GM18502 (cell line): ENCODE results near the gene IQSEC1.

Source experiments
- ATAC-seq: cut with Tn5 transposase; IDR thresholded peaks from one replicate; pipeline ENCODE4 v1.9.1; 2021; ENCODE audit warnings: mild to moderate bottlenecking; ENCODE audit not compliant: unreplicated experiment, poor library complexity

IQSEC1 gene

DNA sequence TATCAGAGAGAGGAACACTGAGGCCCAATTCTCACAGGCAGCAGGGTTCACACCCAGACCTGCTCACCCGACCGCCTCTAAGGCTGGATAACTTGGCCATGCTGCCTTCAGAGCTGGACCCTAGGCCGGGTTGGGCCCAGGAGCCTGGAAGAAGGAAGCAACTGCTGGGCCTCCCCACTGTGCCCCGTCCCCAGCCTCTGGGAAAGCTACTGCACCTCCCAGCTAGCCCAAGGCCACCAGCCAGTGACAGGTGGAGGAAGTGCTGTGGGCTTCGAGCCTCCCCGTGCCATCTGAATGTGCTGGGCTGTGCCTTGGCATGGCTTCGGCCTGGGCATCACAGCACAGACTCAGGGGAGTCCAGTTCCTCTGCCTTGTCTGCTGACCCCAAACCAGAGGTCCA lies 169.3 kb downstream of the IQSEC1 start:
- no peak for ATAC-seq

DNA sequence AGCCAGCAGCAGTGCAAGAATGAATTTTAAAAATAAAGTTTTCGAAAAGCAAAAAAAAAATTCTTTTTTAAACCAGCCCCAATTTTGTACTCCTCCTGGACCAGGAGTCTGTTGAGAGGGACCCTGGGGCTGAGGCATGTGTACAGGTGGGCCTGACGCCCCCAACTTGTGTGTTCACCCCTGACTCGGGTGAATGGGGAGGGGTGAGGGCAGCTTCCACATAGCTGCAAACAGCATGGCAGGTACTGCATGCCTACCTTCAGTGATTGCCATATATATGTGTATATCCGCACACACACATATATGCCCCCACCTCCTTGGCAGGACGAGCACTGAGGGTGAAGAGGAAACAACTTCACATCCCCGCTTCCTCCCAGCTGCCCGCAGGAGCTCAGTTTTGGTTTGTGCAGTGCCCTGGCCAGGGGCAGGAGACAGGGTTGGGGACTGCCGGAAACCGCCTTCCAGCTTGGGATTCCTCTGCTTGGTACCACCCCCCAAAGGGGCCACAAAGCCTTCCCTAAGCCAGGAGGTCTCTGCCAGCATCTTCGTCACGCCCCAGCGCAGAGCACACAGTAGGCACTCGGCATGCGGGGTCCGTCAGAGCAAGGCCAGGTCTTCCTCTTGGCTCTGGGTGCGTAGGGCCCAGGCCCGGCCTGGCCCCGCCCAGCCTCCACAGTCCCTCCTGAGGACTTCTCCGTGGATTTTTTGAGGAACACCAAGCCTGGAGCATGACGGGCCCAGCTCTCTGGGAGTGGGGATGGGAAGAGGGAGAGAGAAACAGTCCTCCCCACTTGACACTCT lies 170.0 kb downstream of the IQSEC1 start:
- no peak for ATAC-seq

DNA sequence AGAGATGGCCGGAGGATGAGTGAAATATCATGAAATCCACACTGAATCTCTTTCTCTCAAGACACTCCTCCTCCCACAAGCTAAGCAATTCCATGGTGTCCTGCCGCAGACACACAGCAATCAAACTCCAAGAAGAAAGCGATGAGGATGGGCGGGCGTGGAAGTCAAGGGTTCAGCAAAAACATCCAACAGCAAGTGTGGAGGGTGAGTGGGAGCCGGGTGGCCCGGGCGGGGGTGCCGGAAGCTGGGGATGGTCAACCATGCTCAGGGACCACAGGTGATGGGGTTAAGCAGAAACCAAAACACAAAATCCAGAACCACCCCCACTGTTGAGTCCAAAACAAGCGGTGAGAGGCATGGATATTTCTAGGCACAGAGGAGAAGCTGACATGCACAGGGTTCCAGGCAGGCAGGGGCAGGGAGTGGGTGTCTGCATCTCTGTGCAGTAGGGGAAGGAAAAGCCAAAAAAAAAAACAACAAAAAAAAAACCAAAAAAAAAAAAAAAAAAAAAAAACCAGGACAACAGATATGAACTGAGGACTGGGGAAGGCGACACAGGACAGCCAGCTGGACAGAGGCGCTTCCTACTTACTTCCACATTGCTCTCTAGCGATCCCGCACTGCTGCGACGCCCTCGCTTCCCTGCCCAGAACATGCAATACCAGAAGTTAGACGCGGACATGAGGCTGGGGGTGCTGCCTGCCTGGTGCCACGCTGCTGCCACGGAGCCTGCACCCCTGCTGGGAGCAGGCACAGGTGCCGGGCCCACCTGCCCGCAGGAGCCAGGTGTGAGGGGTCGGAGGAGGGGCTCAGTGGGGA lies 170.8 kb downstream of the IQSEC1 start:
- no peak for ATAC-seq

DNA sequence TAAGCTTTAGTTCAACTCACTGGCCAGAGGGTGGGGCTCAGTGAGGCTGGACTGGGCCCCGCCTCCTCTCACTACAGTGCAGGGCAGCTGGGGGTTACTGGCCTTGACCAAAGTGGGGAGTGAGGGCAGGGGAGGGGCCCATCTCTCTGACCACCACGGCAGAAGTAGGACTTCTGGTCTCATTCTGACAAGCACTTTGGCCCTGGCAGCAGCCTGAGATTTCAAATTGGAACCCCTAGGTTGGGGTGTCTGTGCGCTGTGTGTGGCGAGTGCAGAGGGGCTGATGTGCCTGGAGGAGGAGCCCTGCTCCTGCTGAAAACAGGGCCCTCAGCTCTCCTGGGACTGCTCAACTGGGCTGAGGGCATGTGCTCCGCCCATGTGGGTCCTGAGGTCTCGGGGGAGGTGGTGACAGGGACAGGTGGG lies 171.6 kb downstream of the IQSEC1 start:
- no peak for ATAC-seq

GRCh38 chr3:12900885-12901411 lies 172.3 kb downstream of the IQSEC1 start:
- no peak for ATAC-seq

- ATAC-seq = no peak
Observed at GRCh38 chr3:12898965-12899755, 174.1 kb downstream of the IQSEC1 start.

GRCh38 chr3:12898290-12898964 lies 174.8 kb downstream of the IQSEC1 start:
- no peak for ATAC-seq

DNA sequence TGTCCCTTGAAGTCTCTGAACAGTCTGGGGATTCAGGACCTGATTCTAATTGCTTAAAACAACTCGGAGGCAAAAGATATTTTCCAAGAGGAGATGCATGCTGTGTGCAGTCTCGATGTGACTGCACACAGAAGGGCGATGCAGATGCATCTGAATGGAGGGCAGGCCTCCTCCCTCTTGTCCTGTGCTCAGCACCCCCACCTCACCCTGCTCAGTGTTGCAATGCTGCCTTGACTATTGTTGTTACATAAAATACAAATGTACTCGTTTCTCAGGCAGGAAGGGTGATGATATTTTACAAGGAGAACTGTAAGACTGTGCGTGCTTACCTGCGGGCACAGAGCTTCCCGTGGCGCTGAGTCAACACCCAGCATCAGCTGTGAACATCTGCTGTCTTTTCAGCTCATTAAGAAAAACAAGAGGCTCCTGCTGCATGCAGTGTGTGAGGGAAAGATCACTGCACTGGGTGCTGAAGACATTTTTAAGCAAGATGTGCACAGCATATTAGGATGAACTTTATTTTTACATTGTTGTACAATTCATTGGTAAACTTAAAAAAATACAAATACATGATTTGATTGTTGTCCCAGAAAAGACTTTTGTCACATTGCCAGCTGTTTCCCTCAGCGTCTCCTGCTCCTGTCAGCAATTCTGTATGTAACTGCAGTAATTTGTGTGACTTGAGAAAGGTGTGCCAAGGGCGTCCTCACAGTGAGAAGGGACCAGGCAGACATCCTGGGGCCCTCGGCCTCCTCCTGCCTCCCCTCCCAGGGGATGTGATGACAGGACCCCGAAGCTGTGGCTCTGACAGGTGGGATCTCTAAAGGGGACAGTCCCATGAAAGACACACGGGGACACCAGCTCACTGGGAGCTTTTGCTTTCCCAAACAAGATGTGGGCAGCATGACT lies 175.6 kb downstream of the IQSEC1 start:
- no peak for ATAC-seq

DNA sequence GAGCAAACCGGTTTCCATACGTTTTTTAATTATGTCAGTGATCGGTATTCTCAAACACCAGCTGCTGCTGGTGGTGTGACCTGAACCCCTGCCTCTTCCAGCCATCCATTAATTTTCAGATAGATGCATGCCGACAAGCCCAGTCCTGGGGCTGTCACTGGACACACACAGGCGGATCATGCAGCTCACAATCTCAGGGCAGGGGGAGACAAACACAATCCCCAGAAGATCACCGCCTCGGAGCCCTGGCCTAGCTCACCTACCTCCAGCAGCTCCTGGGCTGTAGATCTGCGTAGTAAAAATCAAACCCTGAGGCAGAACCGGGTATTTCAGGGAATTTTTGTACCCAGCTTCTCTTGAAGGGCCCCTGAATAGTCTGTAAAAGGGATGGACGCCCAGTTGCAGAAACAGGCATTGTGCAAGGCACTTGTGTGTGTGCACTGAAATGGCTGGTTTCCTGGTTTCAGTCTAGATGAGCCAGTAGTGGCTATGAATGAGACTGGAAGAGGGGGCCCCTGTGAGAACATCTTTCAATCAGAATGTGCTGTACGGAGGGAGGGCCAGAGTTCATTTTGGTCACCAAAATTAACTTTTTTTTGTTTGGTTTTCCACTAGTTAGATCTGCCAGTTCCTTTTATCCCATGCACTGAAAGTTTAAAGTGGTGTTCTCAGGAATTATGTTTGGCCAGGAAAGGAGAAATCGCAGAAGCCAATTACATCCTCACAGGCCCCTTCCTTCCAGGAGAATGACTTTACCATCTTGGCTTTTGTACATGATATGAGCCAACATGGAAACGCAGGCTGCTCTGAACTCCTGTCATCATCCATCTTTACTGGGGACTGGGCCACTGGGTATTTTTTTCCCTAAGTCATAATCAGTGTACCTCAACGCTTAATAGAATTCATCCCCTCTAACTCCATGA lies 176.9 kb downstream of the IQSEC1 start:
- no peak for ATAC-seq

- ATAC-seq = no peak
Observed at GRCh38 chr3:12895391-12896062, 177.7 kb downstream of the IQSEC1 start.

- ATAC-seq = no peak
Observed at GRCh38 chr3:12894629-12895028, 178.6 kb downstream of the IQSEC1 start.

- no peak for ATAC-seq
Observed at GRCh38 chr3:12893852-12894251, 179.4 kb downstream of the IQSEC1 start.

DNA sequence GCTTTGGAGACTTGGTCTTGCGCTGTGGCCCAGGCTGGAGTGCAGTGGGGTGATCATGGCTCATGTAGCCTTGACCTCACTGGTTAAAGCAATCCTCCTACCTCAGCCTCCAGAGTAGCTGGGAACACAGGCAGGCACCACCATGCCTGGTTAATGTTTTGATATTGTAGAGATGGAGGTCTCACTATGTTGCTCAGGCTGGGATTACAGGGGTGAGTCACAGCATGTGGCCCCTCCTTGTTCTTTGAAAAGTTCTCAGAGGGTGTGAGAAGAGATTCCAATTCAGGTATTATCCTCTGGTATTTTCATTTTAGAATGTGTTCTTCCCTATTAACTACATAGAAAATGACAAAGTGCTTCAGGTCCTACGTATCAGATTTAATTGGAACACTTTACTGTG lies 180.0 kb downstream of the IQSEC1 start:
- no peak for ATAC-seq

GRCh38 chr3:12892840-12893189 lies 180.4 kb downstream of the IQSEC1 start:
- ATAC-seq = no peak

DNA sequence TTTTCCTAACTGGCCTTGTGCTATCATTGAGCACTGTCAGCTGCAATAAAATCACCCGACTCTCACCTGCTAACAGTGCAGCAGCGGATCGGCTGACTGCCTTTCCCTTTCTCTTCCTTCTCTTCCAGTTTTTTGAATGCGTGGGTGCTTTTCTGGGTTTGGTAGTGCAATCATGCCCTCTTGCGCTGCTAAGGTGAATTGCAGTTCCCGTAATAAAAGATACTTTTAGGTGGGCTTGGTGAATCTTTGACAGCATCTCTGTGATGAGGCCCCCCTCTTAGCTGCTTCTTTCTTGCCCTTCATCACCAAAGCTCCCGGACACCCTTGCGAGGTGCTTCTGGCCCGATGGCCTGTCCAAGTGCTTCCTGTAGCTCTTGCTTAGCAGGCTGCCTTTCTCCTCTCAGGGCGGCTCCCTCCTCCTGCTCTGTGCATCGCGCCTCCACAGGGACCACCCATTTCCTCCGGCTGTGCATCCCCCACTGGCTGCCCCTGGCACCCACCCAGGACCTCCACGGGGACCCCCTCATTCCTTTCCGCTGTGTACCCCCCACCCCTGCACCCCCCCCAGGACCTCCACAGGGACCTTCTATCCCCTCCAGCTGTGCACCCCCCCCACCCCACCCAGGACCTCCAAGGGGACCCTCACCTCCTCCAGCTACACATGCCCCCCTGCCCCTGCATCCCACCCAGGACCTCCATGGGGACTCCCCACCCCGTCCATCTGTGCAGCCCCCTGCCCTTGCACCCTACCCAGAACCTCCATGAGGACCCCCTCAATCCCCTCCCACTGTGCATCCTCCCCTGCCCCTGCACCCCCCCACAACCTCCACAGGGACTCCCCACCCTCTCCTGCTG lies 181.0 kb downstream of the IQSEC1 start:
- no peak for ATAC-seq

DNA sequence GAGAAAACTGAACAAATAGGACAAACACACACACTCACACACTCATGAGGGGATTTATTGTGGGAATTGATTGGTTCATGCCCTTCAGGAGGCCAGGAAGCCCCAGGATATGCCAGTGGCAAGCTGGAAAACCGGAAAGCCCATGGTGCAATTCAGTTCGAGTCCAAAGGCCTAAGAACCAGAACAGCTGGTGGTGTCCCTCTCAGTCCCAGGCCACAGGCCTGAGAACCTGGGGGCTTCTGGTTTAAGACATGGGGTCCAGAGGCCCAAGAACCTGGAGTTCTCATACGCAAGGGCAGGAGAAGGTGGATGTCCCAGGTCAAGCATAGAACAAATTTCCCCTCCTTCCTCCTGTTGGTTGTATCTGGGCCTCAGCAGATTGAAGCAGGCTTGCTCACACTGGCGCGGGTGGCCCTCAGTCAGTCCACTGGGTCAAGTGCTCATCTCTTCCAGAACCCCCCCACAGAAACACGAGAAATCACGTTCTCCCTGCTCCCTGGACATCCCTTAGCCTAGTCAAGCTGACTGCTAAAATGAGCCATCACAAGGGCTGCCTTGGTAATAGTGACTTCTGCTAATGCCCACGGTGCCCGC lies 181.7 kb downstream of the IQSEC1 start:
- no peak for ATAC-seq
